K562 (cell line): Measurements from ENCODE around the gene ABHD8. TPM values are rescaled to one million over a fixed set of nuclear protein-coding genes. Genes with fewer than 3 reads are reported as not detected.

Experiments used
- ATF3 ChIP-seq, 2 experiments: fragments of 450-650 bp in 1 of 2; sonication (generic) in 1 of 2; formaldehyde crosslinking in 1 of 2; IDR thresholded peaks in 1 of 2; conservative IDR thresholded peaks in 1 of 2; 2 replicates each; pipeline versions ENCODE4 v1.6.1 to v1.8.1; 2016 to 2023; ENCODE audit warnings: mild to moderate bottlenecking in 2 of 2, moderate library complexity in 2 of 2, inconsistent platforms in 1 of 2, missing genetic modification reagents in 1 of 2
- BHLHE40 ChIP-seq: IDR thresholded peaks from 2 replicates; pipeline ENCODE4 v1.6.1; 2011; ENCODE audit warnings: low read length, improper control_type of control experiment
- CBX3 ChIP-seq, 2 experiments: IDR thresholded peaks; 1 replicate in 1 of 2; 2 replicates in 1 of 2; pipeline ENCODE4 v1.6.1; 2012; ENCODE audit warnings: inconsistent platforms in 2 of 2, low read length in 2 of 2, borderline replicate concordance in 1 of 2, control low read depth in 1 of 2
- CHD1 ChIP-seq: fragments of 200-600 bp; sonication (generic); IDR thresholded peaks from one replicate; pipeline ENCODE4 v1.6.1; 2012; ENCODE audit warnings: mild to moderate bottlenecking, moderate library complexity, low read length, inconsistent platforms
- DNMT1 ChIP-seq: fragments of 450-650 bp; IDR thresholded peaks from 2 replicates; pipeline ENCODE4 v1.6.1; 2016; ENCODE audit warnings: antibody characterized with exemption, mild to moderate bottlenecking
- ESRRA ChIP-seq: fragments of 450-650 bp; IDR thresholded peaks from 2 replicates; pipeline ENCODE4 v1.6.1; 2014; ENCODE audit warnings: low read depth, mild to moderate bottlenecking, moderate library complexity, borderline replicate concordance
- ETS2 ChIP-seq: IDR thresholded peaks from 2 replicates; pipeline ENCODE4 v1.6.1; 2016; ENCODE audit warnings: borderline replicate concordance, missing genetic modification characterization, mild to moderate bottlenecking, moderate library complexity, missing compliant biosample characterization; ENCODE audit not compliant: poor library complexity, severe bottlenecking
- GTF2E2 ChIP-seq: fragments of 200-800 bp; sonication (Bioruptor generic); IDR thresholded peaks from 2 replicates; pipeline ENCODE4 v1.6.1; 2016; ENCODE audit warnings: missing genetic modification characterization, missing compliant biosample characterization
- HDAC2 ChIP-seq: fragments of 450-650 bp; IDR thresholded peaks from 2 replicates; pipeline ENCODE4 v1.6.1; 2016; ENCODE audit warnings: mild to moderate bottlenecking
- KDM2B ChIP-seq: fragments of 250-450 bp; sonication (Bioruptor Pico); IDR thresholded peaks from 2 replicates; pipeline ENCODE4 v1.8.0; 2021; ENCODE audit warnings: mild to moderate bottlenecking, moderate library complexity
- MEF2A ChIP-seq: IDR thresholded peaks from 2 replicates; pipeline ENCODE4 v1.6.1; 2011; ENCODE audit warnings: low read depth, mild to moderate bottlenecking, low read length, moderate library complexity; ENCODE audit not compliant: control insufficient read depth
- NFXL1 ChIP-seq: fragments of 450-650 bp; formaldehyde crosslinking; IDR thresholded peaks from 2 replicates; pipeline ENCODE4 v1.4.0; 2021; ENCODE audit warnings: mild to moderate bottlenecking
- PPARD ChIP-seq: fragments of 250-450 bp; sonication (Bioruptor Pico); IDR thresholded peaks from 2 replicates; pipeline ENCODE4 v1.8.0; 2022; ENCODE audit warnings: inconsistent platforms, mild to moderate bottlenecking, moderate library complexity
- PRDM10 ChIP-seq: fragments of 450-650 bp; IDR thresholded peaks from 2 replicates; pipeline ENCODE4 v1.6.1; 2018; ENCODE audit not compliant: partially characterized antibody
- RCOR1 ChIP-seq, 2 experiments: IDR thresholded peaks; 2 replicates each; pipeline ENCODE4 v1.6.1; 2012; ENCODE audit warnings: low read depth in 2 of 2, low read length in 2 of 2, borderline replicate concordance in 1 of 2, improper control_type of control experiment in 1 of 2
- SPI1 ChIP-seq: IDR thresholded peaks from 2 replicates; pipeline ENCODE4 v1.6.1; 2011; ENCODE audit warnings: low read depth, low read length, control low read depth, borderline replicate concordance
- TBL1XR1 ChIP-seq, 2 experiments: IDR thresholded peaks; 2 replicates each; pipeline ENCODE4 v1.6.1; 2012; ENCODE audit warnings: improper control_type of control experiment in 2 of 2, low read length in 2 of 2, mild to moderate bottlenecking in 1 of 2
- TEAD1 ChIP-seq, 2 experiments: fragments of 450-650 bp in 1 of 2; sonication (generic) in 1 of 2; formaldehyde crosslinking; IDR thresholded peaks; 2 replicates each; pipeline versions ENCODE4 v1.4.0 to v1.8.0; 2020 to 2022; ENCODE audit warnings: mild to moderate bottlenecking in 2 of 2, missing genetic modification reagents in 1 of 2
- XRCC3 ChIP-seq: fragments of 450-650 bp; IDR thresholded peaks from 2 replicates; pipeline ENCODE4 v1.6.1; 2017; ENCODE audit warnings: mild to moderate bottlenecking, moderate library complexity
- ZEB2 ChIP-seq: fragments of 450-650 bp; IDR thresholded peaks from 2 replicates; pipeline ENCODE4 v1.6.1; 2016
- ZFP36 ChIP-seq: fragments of 150-350 bp; IDR thresholded peaks from 2 replicates; pipeline ENCODE4 v1.6.1; 2018; ENCODE audit warnings: low read length, low read depth; ENCODE audit not compliant: partially characterized antibody
- ZNF253 ChIP-seq: fragments of 250-450 bp; sonication (Bioruptor Pico); conservative IDR thresholded peaks from 2 replicates; pipeline ENCODE4 v1.6.1; 2021; ENCODE audit warnings: mild to moderate bottlenecking
- ZNF316 ChIP-seq: fragments of 450-650 bp; IDR thresholded peaks from 2 replicates; pipeline ENCODE4 v1.6.1; 2016
- ZNF699 ChIP-seq: fragments of 250-450 bp; sonication (Bioruptor Pico); IDR thresholded peaks from 2 replicates; pipeline ENCODE4 v1.8.0; 2021; ENCODE audit warnings: mild to moderate bottlenecking, moderate library complexity; ENCODE audit not compliant: insufficient replicate concordance
- ZNF77 ChIP-seq: fragments of 250-450 bp; sonication (Bioruptor Pico); IDR thresholded peaks from 2 replicates; pipeline ENCODE4 v1.5.0; 2020
- polyA plus RNA-seq, 8 experiments: library from polyadenylated mRNA; depleted of rRNA in 4 of 8; stranded (reverse) in 5 of 8; unstranded in 3 of 8; fragments of >200 nt; fragmentation: Nextera tagmentation in 2 of 8; fragmentation: Illumina TruSeq in 1 of 8; extraction: Ambion mirVana in 2 of 8; extraction: Trizol in 1 of 8; gene quantifications; 2 replicates each; pipeline versions ENCODE4 v1.2.1 to v1.2.3, GENCODE V29; 2011 to 2014; ENCODE audit warnings: inconsistent platforms in 1 of 8, missing spikeins in 1 of 8
- total RNA-seq, 7 experiments: library from RNA; depleted of rRNA in 6 of 7; stranded (reverse); fragments of >200 nt in 6 of 7; fragmentation: Illumina TruSeq in 2 of 7; extraction: Trizol in 2 of 7; gene quantifications; 2 replicates each; pipeline versions ENCODE4 v1.2.1 to v1.2.3, GENCODE V29; 2011 to 2021; ENCODE audit warnings: low replicate concordance in 1 of 7

Gene ABHD8
- total and polyA plus RNA-seq, 9 of the 15 experiments (the other 6 are each of a cell fraction or from before 2014, with no cell fraction given), result 0.04 to 6.6 (median 2.0) TPM; not detected in 1

GRCh38 chr19:17333611-17334413 is 30.6 kb upstream of the ABHD8 start (continued):
- TF ChIP-seq PPARD (CRISPR knock-in tag), result no peak
- peak; percentile 97 for TF ChIP-seq PRDM10
- peak; percentile 91 for TF ChIP-seq CHD1
- peak in 1 of 2 experiments; percentile 59; a peak in 1 of 4 replicates for TF ChIP-seq TBL1XR1 (IDR thresholded peaks at IDR 0.05; ENCODE audit: low read length in 2 of 2)
- peak; percentile 47; the same call in 1 of the 2 replicates for TF ChIP-seq KDM2B
- TF ChIP-seq ATF3 (IDR thresholded peaks at IDR 0.05), result peak; percentile 67
- TF ChIP-seq ATF3 (CRISPR knock-in tag; conservative IDR thresholded peaks at IDR 0.05), result no peak; the same call in 1 of the 2 replicates
- no peak for TF ChIP-seq NFXL1 (CRISPR knock-in tag)
- TF ChIP-seq DNMT1, result no peak
- no peak for TF ChIP-seq MEF2A
- TF ChIP-seq BHLHE40, result peak; percentile 46; the same call in 1 of the 2 replicates
- TF ChIP-seq ZEB2, result no peak; the same call in 1 of the 2 replicates
- no peak for TF ChIP-seq XRCC3
- TF ChIP-seq ZNF316, result no peak
- TF ChIP-seq HDAC2, result peak; percentile 98; the same call in 1 of the 2 replicates
- no peak for TF ChIP-seq ZNF699 (CRISPR knock-in tag)
- no peak for TF ChIP-seq GTF2E2 (tag)
- TF ChIP-seq ZFP36, result peak; percentile 79
- TF ChIP-seq TEAD1 (CRISPR knock-in tag; IDR thresholded peaks at IDR 0.05), result peak; percentile 25 to 79; a peak in 1 of 4 replicates
- TF ChIP-seq RCOR1 (IDR thresholded peaks at IDR 0.05; ENCODE audit: borderline replicate concordance in 1 of 2, low read depth in 2 of 2, low read length in 2 of 2), result peak; percentile 92 to 98
- TF ChIP-seq SPI1, result peak; percentile 46; the same call in 1 of the 2 replicates
- TF ChIP-seq ETS2 (tag), result no peak
- TF ChIP-seq ZNF77, result no peak
- peak; percentile 100 for TF ChIP-seq ESRRA
- TF ChIP-seq CBX3 (IDR thresholded peaks at IDR 0.05; ENCODE audit: borderline replicate concordance in 1 of 2, low read length in 2 of 2), result peak in 1 of 2 experiments; percentile 86; a peak in 2 of 3 replicates
- no peak for TF ChIP-seq ZNF253 (CRISPR knock-in tag)
